CD4-positive, alpha-beta T cell treated with Interleukin-12 subunit alpha and Interleukin-12 subunit beta, for 1 hour (primary cell): ENCODE results near the gene SIAH2.

Source experiments
- DNase-seq: peaks from one replicate; pipeline ENCODE4 v3.0.0-alpha.2; 2020

SIAH2 gene

DNA sequence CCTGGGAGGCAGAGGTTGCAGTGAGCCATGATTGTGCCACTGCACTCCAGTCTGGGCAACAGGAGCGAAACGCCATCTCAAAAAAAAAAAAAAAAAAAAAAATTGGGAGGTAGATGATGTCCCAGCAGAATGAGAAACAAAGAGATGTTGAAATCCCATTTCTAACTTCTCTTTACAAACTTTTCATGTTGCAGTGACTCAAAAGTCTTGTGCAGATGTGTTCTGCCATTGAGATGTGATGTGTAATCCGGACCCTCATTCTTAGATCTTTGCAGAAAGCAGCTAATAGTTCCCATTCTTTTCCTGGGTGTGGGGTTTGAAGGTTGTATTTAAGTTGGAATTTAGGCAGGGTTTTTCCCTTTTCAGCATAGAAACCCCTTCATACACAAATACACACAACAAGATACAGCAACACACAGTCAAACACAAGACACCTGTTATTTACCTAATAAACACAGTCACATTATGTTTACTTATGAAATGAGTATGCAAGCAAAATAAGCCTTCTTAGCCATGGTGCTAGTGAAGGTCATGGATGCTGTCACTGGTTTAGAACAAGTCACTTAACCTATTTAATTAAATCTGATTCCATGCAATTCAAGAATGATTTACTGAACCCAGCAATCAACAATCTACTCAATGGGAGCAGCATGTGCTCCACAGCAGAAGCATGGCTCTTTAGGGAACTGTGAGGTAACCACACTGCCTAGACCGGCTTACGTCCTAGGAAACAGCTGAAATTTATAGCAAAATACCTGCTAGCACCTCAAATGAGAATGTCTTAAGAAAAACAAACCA is 14.9 kb downstream of the SIAH2 start:
- DNase-seq, result no peak

- no peak for DNase-seq
Observed at GRCh38 chr3:150746791-150747590, 16.0 kb downstream of the SIAH2 start.

- DNase-seq, result no peak
Observed at GRCh38 chr3:150745832-150746231, 17.1 kb downstream of the SIAH2 start.

GRCh38 chr3:150744919-150745211 is 18.1 kb downstream of the SIAH2 start:
- DNase-seq, result no peak

DNA sequence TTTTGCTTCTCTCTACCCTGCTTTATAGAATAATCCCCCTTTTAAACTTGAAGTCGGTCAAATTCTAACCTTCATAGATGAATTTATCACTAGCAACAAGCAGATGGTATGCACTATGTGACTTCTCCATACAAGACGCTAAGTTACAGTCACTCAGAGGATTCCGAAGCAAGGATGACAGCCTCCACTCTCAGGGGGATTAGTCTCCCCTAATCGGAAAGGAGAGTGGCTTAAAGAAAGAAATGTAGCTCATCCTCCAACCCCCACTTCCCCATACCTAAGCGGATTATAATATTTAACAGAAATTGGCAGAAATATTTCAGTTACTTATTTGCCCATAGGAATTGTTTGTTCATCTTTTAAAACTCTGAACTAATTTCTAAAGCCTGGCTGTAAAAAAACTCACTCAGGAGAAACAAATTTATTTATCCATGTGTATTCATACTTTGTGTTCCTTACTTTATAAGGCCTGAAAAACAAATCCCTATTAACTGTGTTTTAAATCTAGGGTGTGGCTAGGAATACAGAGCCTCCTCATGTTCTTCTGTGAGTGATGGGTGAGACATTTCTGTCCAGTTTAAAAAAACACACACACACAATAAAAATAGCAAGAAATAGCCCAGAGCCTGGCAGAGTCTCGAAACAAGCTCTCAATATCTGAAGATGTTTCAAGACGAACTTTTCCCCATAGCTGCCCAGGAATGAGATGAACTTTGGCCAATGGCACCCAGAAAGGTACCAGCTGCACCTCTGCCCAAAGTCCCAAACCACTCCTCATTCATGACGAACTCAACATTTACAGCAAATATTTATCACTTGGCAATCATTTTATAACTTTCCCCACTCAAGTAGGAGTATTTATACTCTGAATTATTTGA is 18.7 kb downstream of the SIAH2 start:
- DNase-seq, result no peak

DNA sequence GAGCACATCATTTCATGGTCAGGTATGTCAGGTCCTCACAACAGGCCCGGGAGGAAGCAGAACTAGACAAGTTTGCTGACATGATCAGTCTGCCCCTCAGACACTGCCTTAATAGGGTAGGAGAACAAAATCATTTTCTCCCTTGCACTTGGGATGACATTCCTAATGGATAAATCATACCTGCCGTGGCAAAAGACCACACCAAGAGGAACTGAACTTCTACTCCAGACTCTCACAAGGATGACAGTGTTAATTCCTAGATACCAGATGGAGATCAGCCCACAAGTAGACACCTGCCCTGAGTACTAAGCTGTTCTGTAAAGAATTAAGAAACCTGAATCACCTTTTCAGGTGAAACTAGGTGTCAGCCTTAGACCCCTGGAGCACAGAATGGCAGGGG is 19.5 kb downstream of the SIAH2 start:
- DNase-seq, result no peak

DNA sequence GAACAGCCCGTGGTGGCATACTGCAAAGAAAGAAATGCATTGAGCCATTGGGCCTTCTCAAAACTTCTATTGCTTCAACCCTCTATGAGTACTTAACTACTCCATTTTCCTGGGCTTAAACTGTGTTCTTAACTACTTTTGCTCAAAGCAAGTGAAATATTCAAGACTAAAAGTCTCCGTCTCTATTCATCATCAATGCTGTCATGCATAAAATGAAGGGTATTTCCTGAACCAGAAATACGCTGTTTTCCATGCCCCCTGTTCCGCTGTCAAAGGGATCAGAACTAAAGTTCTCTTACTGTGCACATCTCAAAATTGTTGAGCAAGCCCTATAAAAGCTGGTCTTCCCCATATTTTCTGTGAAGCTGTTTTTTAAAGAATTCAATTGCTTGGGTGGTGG is 20.3 kb downstream of the SIAH2 start:
- no peak for DNase-seq

- no peak for DNase-seq
Observed at GRCh38 chr3:150742141-150742523, 20.8 kb downstream of the SIAH2 start.

DNA sequence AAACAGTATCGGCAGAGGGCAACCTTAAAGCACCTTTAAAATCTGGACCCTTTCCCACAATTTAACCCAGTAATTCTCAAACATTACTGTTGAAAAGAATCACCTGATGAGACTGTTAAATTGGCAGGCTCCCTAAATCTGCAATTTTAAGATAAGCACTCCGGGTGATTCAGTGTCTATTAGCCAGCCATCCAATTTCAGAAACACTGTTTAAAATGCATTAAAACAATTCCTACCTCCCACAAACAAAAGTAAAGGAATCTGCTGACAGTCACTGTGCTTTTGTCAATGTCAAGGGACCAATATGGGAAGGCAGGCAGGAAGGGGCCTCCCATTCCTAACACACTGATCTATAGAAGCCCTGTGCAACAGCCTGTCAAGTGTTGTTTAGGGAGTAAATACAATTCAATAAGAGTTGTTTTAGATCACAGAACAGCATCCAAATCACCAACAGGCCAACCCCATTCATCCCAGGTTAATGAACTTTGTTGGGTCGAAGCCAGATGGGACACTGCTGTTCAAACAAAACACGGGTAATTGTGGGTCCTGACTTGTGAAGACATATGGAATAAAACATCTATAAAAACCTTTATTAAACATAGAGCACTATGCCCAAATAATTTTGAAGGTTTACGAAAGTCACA is 21.4 kb downstream of the SIAH2 start:
- no peak for DNase-seq

DNA sequence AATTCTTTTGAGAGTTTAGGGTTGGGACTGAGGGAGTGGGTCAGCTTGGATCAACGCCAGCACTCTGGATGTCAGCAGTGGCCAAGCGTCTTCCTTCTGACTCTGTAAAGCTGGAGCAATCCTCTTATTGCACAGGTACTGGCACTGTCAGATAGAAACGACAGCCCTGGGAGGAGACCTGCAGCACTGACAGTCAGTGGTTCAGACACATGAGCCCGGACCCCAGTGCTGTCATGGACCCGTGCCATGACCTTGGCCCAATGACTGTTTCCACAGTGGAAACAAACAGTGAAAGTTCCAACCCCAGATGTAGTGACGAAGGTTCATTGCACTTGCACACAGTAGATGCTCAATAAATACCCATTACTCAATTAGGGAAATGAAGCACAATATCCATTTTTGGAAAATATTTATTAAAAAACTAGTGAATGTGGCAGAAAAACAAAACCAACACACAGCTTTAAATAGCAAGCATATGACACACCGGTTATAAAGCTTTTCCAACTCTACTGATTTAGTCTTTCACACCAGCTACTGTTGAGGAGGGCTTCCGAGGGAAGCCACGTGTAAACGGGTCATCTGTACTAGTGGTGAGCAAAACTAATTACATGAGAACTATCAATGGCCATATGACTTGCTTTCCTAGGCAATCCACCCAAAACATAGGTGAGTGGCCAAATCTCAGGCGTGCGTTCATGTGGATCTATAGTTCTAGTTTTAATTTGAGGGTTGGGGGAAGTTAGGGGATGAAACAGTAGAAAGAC is 22.1 kb downstream of the SIAH2 start:
- DNase-seq, result no peak

- no peak for DNase-seq
Observed at GRCh38 chr3:150739877-150740645, 22.9 kb downstream of the SIAH2 start.

GRCh38 chr3:150739200-150739863 is 23.6 kb downstream of the SIAH2 start:
- no peak for DNase-seq

GRCh38 chr3:150738688-150739087 is 24.3 kb downstream of the SIAH2 start:
- DNase-seq, result no peak

GRCh38 chr3:150737874-150738679 is 24.9 kb downstream of the SIAH2 start:
- DNase-seq, result no peak

DNA sequence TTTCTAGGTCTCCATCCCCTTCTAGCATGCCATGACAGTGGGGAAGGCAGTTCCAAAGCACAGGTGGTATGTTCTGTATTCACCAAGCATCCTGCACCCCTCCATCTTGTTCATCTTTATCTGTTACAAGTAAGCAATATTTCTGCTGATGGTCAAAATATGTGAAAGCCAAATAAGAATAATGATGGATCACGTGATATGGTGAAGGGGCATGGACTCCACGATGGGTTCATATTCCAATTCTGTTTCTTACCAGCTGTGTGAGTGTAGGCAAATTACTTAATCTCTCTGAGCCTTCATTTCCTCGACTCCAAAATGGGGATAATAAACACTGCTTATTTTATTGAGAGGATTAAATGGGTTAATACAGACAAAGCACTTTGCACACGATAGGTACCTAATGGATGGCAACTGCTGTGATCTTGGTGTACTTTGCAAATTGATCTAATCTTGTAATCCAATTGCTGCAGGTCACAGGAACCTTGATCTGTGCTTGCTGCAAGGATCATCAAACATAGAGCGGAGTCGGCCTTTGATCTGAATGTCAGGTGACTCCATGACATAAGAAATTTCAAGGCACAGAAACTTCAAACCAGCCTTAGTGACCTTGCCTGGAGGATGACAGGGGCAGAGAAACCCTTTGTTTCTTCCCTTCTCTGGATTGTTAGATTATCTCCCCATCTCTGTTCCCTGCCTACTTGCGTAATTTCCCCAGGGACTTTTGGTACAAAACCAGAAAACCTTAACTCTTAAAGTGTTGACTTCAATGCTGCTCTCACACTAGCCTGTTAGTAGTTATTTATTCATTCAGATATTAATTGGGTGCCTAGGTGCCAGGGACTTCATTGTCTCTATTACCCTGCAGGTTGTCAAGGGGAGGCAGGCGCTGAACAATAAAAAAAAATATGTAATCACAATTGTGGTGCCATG is 25.8 kb downstream of the SIAH2 start:
- no peak for DNase-seq

DNA sequence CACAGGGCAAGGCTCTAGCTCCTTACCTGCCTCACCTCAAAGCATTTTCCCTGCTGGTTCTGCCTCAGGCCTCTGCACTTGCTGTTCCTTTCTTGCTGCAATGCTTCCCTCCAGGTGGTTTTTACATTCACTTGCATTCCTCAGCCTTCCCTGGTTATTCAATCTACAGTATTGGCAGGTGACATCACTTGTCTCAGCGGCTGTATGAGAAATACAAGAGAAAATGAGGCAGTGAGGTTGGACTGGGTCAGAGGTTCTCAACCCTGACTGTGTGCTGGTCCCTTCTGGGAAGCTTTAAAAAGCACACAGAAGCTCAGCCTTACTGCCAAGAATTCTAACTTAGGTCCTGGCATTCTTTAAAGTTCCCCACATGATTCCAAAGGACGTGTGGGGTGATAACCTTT is 26.7 kb downstream of the SIAH2 start:
- no peak for DNase-seq

DNA sequence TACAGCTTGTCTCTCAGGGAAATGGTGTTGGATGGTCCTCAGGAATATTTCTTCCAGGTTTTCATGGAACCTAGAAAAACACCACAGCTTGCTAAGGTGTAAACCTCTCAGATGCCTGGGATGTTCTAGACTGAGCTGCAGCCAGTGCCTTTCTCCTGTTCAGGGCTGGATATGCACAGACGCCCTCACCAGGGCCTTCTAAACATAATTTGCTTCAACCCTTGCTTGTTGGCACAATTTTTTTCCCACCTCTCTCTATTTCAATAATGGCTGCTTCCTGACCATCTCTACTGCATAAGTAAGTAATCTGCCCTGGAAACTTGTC is 28.2 kb downstream of the SIAH2 start:
- DNase-seq, result no peak

GRCh38 chr3:150733936-150734794 is 28.8 kb downstream of the SIAH2 start:
- no peak for DNase-seq
